PC-3 (cell line): ENCODE measurements around the gene RPL9. TPM values are rescaled to one million over a fixed set of nuclear protein-coding genes. Genes with fewer than 3 reads are reported as not detected.
"Not testable (repeated sequence)": the region's sequence is repeated elsewhere in the genome, so short reads cannot be mapped to it uniquely, and the experiment has no call there.

ENCODE experiments used
- ATAC-seq: fragments of 200-7000 bp; cut with Tn5 transposase; 2 replicates; pipeline ENCODE4 v1.9.1; 2020; ENCODE audit warnings: mild to moderate bottlenecking, moderate library complexity
- BruUV-seq: library from RNA; stranded (reverse); fragments of 400-500 nt; replicated peaks from 2 replicates; lab custom pipeline; 2021; lab: Mats Ljungman, UMichigan
- CTCF ChIA-PET: fragments of 300-600 bp; sonication (Branson Sonifier 250); formaldehyde crosslinking; loops from one replicate; lab custom pipeline; 2022; ENCODE audit warnings: antibody characterized with exemption; lab: Charles Lee
- POLR2A ChIA-PET: fragments of 300-600 bp; sonication (Branson Sonifier 250); formaldehyde crosslinking; loops from one replicate; lab custom pipeline; 2022; ENCODE audit warnings: antibody characterized with exemption; ENCODE audit not compliant: unreplicated experiment; lab: Charles Lee
- DNase-seq: peaks from one replicate; pipeline ENCODE4 v3.0.0-alpha.2; 2015
- H2AFZ ChIP-seq: fragments of 300-600 bp; sonication (generic); 2 replicates; pipeline ENCODE4 v1.6.0; 2016; ENCODE audit warnings: antibody characterized with exemption, low read length
- H3F3A ChIP-seq: fragments of 300-600 bp; sonication (generic); one replicate; pipeline ENCODE4 v1.6.0; 2017; ENCODE audit warnings: antibody characterized with exemption, low read length, control low read depth, mild to moderate bottlenecking; ENCODE audit not compliant: unreplicated experiment
- H3K27ac ChIP-seq: fragments of 300-600 bp; sonication (generic); 2 replicates; pipeline ENCODE4 v1.5.1; 2016; ENCODE audit warnings: mild to moderate bottlenecking, low read length
- H3K27me3 ChIP-seq: fragments of 300-600 bp; sonication (generic); 2 replicates; pipeline ENCODE4 v1.6.1; 2016; ENCODE audit warnings: low read length, mixed read lengths
- H3K36me3 ChIP-seq: fragments of 300-600 bp; sonication (generic); 2 replicates; pipeline ENCODE4 v1.6.1; 2016; ENCODE audit warnings: low read depth, mixed run types, low read length, mixed read lengths
- H3K4me1 ChIP-seq: fragments of 300-600 bp; sonication (generic); 2 replicates; pipeline ENCODE4 v1.5.1; 2016; ENCODE audit warnings: low read length; ENCODE audit not compliant: insufficient read depth
- H3K4me2 ChIP-seq: fragments of 300-600 bp; sonication (generic); 2 replicates; pipeline ENCODE4 v1.6.0; 2016; ENCODE audit warnings: low read length
- H3K4me3 ChIP-seq: fragments of 300-600 bp; sonication (generic); 2 replicates; pipeline ENCODE4 v1.5.1; 2016; ENCODE audit warnings: mild to moderate bottlenecking, low read length, mixed read lengths
- H3K79me2 ChIP-seq: fragments of 300-600 bp; sonication (generic); 2 replicates; pipeline ENCODE4 v1.6.1; 2017; ENCODE audit warnings: low read length, mixed read lengths
- H3K9ac ChIP-seq: fragments of 300-600 bp; sonication (generic); 2 replicates; pipeline ENCODE4 v1.6.0; 2016; ENCODE audit warnings: mild to moderate bottlenecking, low read length
- H3K9me2 ChIP-seq: fragments of 300-600 bp; sonication (generic); replicated peaks from 2 replicates; pipeline ENCODE4 v1.6.1; 2016; ENCODE audit warnings: mixed run types, low read length, mixed read lengths
- H3K9me3 ChIP-seq: fragments of 300-600 bp; sonication (generic); 2 replicates; pipeline ENCODE4 v1.6.1; 2016; ENCODE audit warnings: low read length, mixed read lengths
- H4K20me1 ChIP-seq: fragments of 300-600 bp; sonication (generic); 2 replicates; pipeline ENCODE4 v1.6.1; 2016; ENCODE audit warnings: low read length, mixed read lengths
- CTCF ChIP-seq: fragments of 300-600 bp; sonication (generic); conservative IDR thresholded peaks from 2 replicates; pipeline ENCODE4 v1.5.1; 2017; ENCODE audit warnings: antibody characterized with exemption, low read depth, mild to moderate bottlenecking, low read length
- EZH2 ChIP-seq: fragments of 300-600 bp; sonication (generic); IDR thresholded peaks from one replicate; pipeline ENCODE4 v1.6.1; 2017; ENCODE audit warnings: antibody characterized with exemption, mild to moderate bottlenecking, low read length; ENCODE audit not compliant: unreplicated experiment
- EZH2phosphoT487 ChIP-seq: fragments of 300-600 bp; sonication (generic); IDR thresholded peaks from 2 replicates; pipeline ENCODE4 v1.6.1; 2018; ENCODE audit warnings: mild to moderate bottlenecking, antibody characterized with exemption, low read length, borderline replicate concordance
- intact Hi-C: fragments of 100-400 bp; cut with micrococcal nuclease; formaldehyde crosslinking; loops from 2 replicates; pipeline ENCODE4 v1.9.0; 2023
- total RNA-seq: library from RNA; depleted of rRNA; stranded (reverse); fragments of >200 nt; gene quantifications from 2 replicates; pipeline ENCODE4 v1.2.3, GENCODE V29; 2014

RPL9 gene
- total RNA-seq, 1 experiment from 2014 or later, result 1,298 TPM

DNA sequence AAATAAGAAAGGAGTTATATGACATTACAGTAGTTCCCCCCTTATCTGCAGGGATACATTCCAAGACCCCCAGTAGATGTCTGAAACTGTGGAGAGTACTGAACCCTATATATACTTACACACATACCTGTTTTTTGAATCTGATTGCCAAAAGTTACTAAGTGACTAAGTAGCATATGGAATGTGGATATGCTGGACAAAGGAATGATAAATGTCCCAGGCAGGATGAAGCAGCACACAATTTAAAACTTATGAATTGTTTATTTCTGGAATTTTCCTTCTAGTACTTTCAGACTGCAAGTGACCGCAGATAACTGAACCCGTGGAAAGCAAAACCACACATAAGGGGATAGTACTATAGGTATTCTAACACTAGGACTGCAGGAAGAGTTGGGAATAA, 45.8 kb upstream of the RPL9 start:
- no peak overlapping the region for H2AFZ ChIP-seq
- ChIA-PET POLR2A (no interaction called here), CTCF (no interaction called here)
- H3K27ac ChIP-seq, result no peak overlapping the region
- intact Hi-C loops, result no loop called here
- DNase-seq, result no peak
- no TSS peak for BruUV-seq
- H3K9me2 ChIP-seq, result no peaks in the 10 kb centered on the region
- H3F3A ChIP-seq, result no peaks in the 10 kb centered on the region
- ATAC-seq, result no peak
- no peak for TF ChIP-seq CTCF
- TF ChIP-seq EZH2phosphoT487, result no peak
- TF ChIP-seq EZH2, result no peak
- H3K9ac ChIP-seq, result no peak overlapping the region
- no peak overlapping the region for H3K4me3 ChIP-seq
- peaks cover 5% of the 10 kb centered on the region; the same call in 1 of the 2 replicates for H3K4me1 ChIP-seq
- H3K27me3 ChIP-seq, result no peaks in the 10 kb centered on the region
- H3K9me3 ChIP-seq, result no peaks in the 10 kb centered on the region
- no peaks in the 10 kb centered on the region for H4K20me1 ChIP-seq
- H3K36me3 ChIP-seq, result peaks cover 52% of the 10 kb centered on the region
- H3K4me2 ChIP-seq, result no peak overlapping the region
- no peaks in the 10 kb centered on the region for H3K79me2 ChIP-seq

DNA sequence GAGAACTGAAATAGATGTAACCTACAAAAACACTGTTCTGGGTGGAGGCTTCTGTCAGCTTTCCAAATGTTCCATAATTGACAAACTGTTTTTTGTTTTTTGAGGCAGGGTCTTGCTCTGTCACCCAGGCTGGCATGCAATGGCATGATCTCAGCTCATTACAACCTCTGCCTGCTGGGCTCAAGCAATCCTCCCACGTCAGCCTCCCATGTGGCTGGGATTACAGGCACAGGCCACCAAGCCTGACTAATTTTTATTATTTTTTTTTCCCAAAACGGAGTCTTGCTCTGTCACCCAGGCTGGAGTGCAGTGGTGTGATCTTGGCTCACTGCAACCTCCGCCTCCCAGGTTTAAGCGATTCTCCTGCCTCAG, 43.9 kb upstream of the RPL9 start:
- H3K4me3 ChIP-seq, ATAC-seq, H3K4me2 ChIP-seq, H3K9ac ChIP-seq, intact Hi-C loops, H4K20me1 ChIP-seq, DNase-seq, POLR2A ChIA-PET, H3K79me2 ChIP-seq, H2AFZ ChIP-seq, H3K4me1 ChIP-seq, H3F3A ChIP-seq, H3K9me2 ChIP-seq, H3K27me3 ChIP-seq, H3K9me3 ChIP-seq, CTCF ChIA-PET, BruUV-seq: not testable (repeated sequence)
- peak overlapping the region; percentile 25; the same call in 1 of the 2 replicates for H3K27ac ChIP-seq
- peaks cover 46% of the 10 kb centered on the region for H3K36me3 ChIP-seq

DNA sequence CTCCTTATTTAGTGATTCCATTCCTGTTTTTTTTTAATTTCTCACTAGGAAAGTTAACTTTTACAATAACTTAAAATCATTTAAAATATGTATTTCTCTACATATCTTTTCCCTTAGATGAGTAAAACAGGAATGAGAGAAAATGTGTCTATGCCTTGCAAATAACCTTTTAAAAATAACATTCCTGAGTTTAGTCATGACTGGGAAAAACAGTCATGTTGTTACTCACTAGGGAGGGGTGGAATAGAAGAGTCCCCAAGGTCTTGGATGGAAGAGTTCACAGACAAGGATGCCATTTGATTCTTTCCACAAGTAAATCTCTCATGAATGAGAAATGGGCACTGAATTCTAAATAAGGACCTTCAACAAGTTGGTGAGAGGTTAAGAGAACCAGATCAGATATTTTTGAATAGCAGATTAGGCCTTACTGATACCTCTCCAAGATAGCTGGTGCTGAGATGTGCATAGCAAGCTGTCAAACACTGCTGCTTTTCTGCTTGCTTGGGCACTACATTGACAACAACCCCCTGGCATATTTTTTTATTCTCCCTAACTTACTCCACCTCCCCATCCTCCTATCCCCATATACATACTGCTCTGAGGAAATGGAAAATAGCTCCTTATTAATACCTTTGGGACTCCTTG, 43.4 kb upstream of the RPL9 start:
- no peak overlapping the region for H3K9ac ChIP-seq

More for the DNA sequence above, 43.4 kb upstream of the RPL9 start:
- CTCF ChIA-PET, result no interaction called here
- Histone ChIP-seq H3K4me1 (peaks cover 5% of the 10 kb centered on the region; the same call in 1 of the 2 replicates), H3K4me2 (peak overlapping the region; percentile 13; the same call in 1 of the 2 replicates), H3K36me3 (peaks cover 41% of the 10 kb centered on the region), H3K27me3 (no peaks in the 10 kb centered on the region), H3F3A (no peaks in the 10 kb centered on the region), H4K20me1 (no peaks in the 10 kb centered on the region), H3K79me2 (no peaks in the 10 kb centered on the region), H2AFZ (no peak overlapping the region), H3K27ac (peak overlapping the region; percentile 27; the same call in 1 of the 2 replicates), H3K4me3 (no peak overlapping the region), H3K9me2 (no peaks in the 10 kb centered on the region), H3K9me3 (no peaks in the 10 kb centered on the region)
- POLR2A ChIA-PET, result no interaction called here
- peak; percentile 57 for ATAC-seq
- TF ChIP-seq CTCF (no peak), EZH2 (no peak)
- BruUV-seq, result no TSS peak
- DNase-seq, result peak; percentile 49
- intact Hi-C loops, result no loop called here
